ENCODE results near the gene DGKQ. TPM values are rescaled to one million over a fixed set of nuclear protein-coding genes. Genes with fewer than 3 reads are reported as not detected.
A peak's percentile ranks its signal among the peaks of the same experiment; 100 is the strongest.

DGKQ gene
- total and polyA plus RNA-seq, 2 of the 13 experiments (the other 11 are each of a cell fraction or from before 2014, with no cell fraction given): 4.5 to 7.2 TPM

DNA sequence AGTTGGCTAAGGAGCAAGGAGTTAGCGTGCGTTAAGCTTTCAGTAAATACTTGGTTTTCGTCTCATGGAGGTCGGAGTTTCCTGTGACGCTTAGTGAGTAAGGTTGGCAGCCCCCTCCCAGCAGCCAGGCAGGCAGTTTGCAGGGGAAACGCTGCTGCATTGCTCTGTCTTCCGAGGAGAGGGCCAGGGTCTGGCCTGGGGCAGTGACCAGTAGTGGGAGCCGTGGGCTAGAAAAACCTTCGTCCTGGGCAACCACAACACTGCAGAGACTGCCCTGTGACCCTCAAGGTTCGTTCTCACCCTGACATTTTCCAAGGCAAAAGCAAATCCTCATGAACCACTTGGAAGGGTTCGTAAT is 40.7 kb downstream of the DGKQ start (continued):
- TF ChIP-seq ZNF746 (CRISPR knock-in tag; IDR thresholded peaks at IDR 0.05) (peak; percentile 4; the same call in 1 of the 2 replicates), ZNF350 (CRISPR knock-in tag; IDR thresholded peaks at IDR 0.05; ENCODE audit: borderline replicate concordance, low read depth) (peak; percentile 51; the same call in 1 of the 2 replicates), GZF1 (CRISPR knock-in tag; IDR thresholded peaks at IDR 0.05) (peak; percentile 23; the same call in 1 of the 2 replicates), ZNF572 (CRISPR knock-in tag; IDR thresholded peaks at IDR 0.05) (peak; percentile 43; the same call in 1 of the 2 replicates), NR2F6 (IDR thresholded peaks at IDR 0.05) (0 out of 2 replicates have a peak, but pooled peaks have one; percentile 7), NR2F6 (CRISPR knock-in tag; IDR thresholded peaks at IDR 0.05) (no peak), HDAC1 (CRISPR knock-in tag; IDR thresholded peaks at IDR 0.05) (no peak), CC2D1A (CRISPR knock-in tag; IDR thresholded peaks at IDR 0.05) (no peak), ZNF790 (CRISPR knock-in tag; IDR thresholded peaks at IDR 0.05; ENCODE audit: borderline replicate concordance) (0 out of 2 replicates have a peak, but pooled peaks have one; percentile 2), ZNF253 (CRISPR knock-in tag; IDR thresholded peaks at IDR 0.05; ENCODE audit: borderline replicate concordance) (no peak), ZNF891 (CRISPR knock-in tag; IDR thresholded peaks at IDR 0.05) (peak; percentile 38; the same call in 1 of the 2 replicates), ASH2L (IDR thresholded peaks at IDR 0.05; ENCODE audit: insufficient read length, low read depth, low read length) (peak; percentile 13), ZNF567 (CRISPR knock-in tag; IDR thresholded peaks at IDR 0.05; ENCODE audit: borderline replicate concordance) (peak; percentile 58), ZNF235 (CRISPR knock-in tag; IDR thresholded peaks at IDR 0.05; ENCODE audit: borderline replicate concordance) (no peak), ZNF605 (CRISPR knock-in tag; IDR thresholded peaks at IDR 0.05) (0 out of 2 replicates have a peak, but pooled peaks have one; percentile 50), ZSCAN25 (CRISPR knock-in tag; IDR thresholded peaks at IDR 0.05) (0 out of 2 replicates have a peak, but pooled peaks have one; percentile 16), AGO1 (IDR thresholded peaks at IDR 0.05; ENCODE audit: low read depth, low read length, poor library complexity, severe bottlenecking) (no peak), ZNF501 (CRISPR knock-in tag; IDR thresholded peaks at IDR 0.05) (peak; percentile 47), ZNF563 (CRISPR knock-in tag; IDR thresholded peaks at IDR 0.05) (0 out of 2 replicates have a peak, but pooled peaks have one; percentile 1), TMF1 (CRISPR knock-in tag; IDR thresholded peaks at IDR 0.05; ENCODE audit: low read depth) (0 out of 2 replicates have a peak, but pooled peaks have one; percentile 19), KDM5A (IDR thresholded peaks at IDR 0.05; ENCODE audit: borderline replicate concordance, low read length) (peak; percentile 39; the same call in 1 of the 2 replicates)
- TF ChIP-seq, protein P1, sequence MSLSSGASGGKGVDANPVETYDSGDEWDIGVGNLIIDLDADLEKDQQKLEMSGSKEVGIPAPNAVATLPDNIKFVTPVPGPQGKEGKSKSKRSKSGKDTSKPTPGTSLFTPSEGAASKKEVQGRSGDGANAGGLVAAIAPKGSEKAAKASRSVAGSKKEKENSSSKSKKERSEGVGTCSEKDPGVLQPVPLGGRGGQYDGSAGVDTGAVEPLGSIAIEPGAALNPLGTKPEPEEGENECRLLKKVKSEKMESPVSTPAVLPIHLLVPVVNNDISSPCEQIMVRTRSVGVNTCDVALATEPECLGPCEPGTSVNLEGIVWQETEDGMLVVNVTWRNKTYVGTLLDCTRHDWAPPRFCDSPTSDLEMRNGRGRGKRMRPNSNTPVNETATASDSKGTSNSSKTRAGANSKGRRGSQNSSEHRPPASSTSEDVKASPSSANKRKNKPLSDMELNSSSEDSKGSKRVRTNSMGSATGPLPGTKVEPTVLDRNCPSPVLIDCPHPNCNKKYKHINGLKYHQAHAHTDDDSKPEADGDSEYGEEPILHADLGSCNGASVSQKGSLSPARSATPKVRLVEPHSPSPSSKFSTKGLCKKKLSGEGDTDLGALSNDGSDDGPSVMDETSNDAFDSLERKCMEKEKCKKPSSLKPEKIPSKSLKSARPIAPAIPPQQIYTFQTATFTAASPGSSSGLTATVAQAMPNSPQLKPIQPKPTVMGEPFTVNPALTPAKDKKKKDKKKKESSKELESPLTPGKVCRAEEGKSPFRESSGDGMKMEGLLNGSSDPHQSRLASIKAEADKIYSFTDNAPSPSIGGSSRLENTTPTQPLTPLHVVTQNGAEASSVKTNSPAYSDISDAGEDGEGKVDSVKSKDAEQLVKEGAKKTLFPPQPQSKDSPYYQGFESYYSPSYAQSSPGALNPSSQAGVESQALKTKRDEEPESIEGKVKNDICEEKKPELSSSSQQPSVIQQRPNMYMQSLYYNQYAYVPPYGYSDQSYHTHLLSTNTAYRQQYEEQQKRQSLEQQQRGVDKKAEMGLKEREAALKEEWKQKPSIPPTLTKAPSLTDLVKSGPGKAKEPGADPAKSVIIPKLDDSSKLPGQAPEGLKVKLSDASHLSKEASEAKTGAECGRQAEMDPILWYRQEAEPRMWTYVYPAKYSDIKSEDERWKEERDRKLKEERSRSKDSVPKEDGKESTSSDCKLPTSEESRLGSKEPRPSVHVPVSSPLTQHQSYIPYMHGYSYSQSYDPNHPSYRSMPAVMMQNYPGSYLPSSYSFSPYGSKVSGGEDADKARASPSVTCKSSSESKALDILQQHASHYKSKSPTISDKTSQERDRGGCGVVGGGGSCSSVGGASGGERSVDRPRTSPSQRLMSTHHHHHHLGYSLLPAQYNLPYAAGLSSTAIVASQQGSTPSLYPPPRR (CRISPR knock-in tag; IDR thresholded peaks at IDR 0.05; ENCODE audit: borderline replicate concordance): no peak
- TF ChIP-seq, protein P2, sequence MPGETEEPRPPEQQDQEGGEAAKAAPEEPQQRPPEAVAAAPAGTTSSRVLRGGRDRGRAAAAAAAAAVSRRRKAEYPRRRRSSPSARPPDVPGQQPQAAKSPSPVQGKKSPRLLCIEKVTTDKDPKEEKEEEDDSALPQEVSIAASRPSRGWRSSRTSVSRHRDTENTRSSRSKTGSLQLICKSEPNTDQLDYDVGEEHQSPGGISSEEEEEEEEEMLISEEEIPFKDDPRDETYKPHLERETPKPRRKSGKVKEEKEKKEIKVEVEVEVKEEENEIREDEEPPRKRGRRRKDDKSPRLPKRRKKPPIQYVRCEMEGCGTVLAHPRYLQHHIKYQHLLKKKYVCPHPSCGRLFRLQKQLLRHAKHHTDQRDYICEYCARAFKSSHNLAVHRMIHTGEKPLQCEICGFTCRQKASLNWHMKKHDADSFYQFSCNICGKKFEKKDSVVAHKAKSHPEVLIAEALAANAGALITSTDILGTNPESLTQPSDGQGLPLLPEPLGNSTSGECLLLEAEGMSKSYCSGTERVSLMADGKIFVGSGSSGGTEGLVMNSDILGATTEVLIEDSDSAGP (CRISPR knock-in tag; IDR thresholded peaks at IDR 0.05; ENCODE audit: borderline replicate concordance): 0 out of 2 replicates have a peak, but pooled peaks have one; percentile 24
- TF ChIP-seq, protein P3, sequence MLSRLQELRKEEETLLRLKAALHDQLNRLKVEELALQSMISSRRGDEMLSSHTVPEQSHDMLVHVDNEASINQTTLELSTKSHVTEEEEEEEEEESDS (CRISPR knock-in tag; IDR thresholded peaks at IDR 0.05; ENCODE audit: borderline replicate concordance): no peak
